SK-N-MC (cell line): ENCODE results near the gene PIAS1.

Experiments
- EZH2 ChIP-seq: fragments of 200-600 bp; sonication (generic); IDR thresholded peaks from one replicate; pipeline ENCODE4 v1.6.1; 2017; ENCODE audit warnings: antibody characterized with exemption
- POLR2AphosphoS5 ChIP-seq: IDR thresholded peaks from 2 replicates; pipeline ENCODE4 v1.6.1; 2012; ENCODE audit warnings: mild to moderate bottlenecking, low read depth, low read length, borderline replicate concordance

DNA sequence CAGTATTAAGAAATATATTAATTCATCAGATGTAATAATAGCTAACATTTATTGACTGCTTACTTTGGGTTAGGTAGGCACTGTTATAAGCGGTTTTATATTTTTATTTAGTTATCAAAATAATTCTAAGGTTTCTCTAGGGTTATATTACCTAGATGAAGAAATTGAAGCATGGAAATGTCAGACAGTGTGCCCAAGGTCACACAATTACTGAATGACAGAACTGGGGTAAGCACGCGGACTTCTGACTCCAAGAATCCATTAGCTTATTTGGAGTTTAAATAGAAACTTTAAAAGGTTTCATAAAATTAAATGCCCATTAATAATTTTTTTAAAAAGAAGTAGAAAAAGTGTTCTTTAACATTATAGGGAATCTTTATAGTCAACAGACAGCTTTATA is 76.7 kb downstream of the PIAS1 start:
- no peak for TF ChIP-seq EZH2
- TF ChIP-seq POLR2AphosphoS5 = no peak
